Kidney (tissue), 22 donors: ENCODE results near the gene MRGPRX2. TPM values are rescaled to one million over a fixed set of nuclear protein-coding genes. Genes with fewer than 3 reads are reported as not detected.
A peak's percentile ranks its signal among the peaks of the same experiment; 100 is the strongest.

ENCODE experiments used
- DNase-seq, 5 donors: peaks; one replicate each; pipeline ENCODE4 v3.0.0-alpha.2; 2013 to 2020
- FAIRE-seq: peaks from 2 replicates; lab custom pipeline; 2012; peaks lifted over from hg19 to GRCh38; lab: Jason Lieb, UNC
- H3K27ac ChIP-seq, 2 donors: one replicate each; pipeline ENCODE4 v1.7.0; 2013; ENCODE audit warnings: low read depth in 2 of 2, low read length in 2 of 2, inconsistent platforms in 1 of 2
- H3K27me3 ChIP-seq: one replicate; pipeline ENCODE4 v1.7.1; 2013; ENCODE audit warnings: low read length, inconsistent platforms; ENCODE audit not compliant: control insufficient read depth, insufficient read depth
- H3K36me3 ChIP-seq, 3 donors: one replicate each; pipeline versions ENCODE4 v1.7.0 to v1.7.1; 2013; ENCODE audit warnings: low read length in 3 of 3, control low read depth in 1 of 3, inconsistent platforms in 1 of 3; ENCODE audit not compliant: insufficient read depth in 3 of 3, control insufficient read depth in 2 of 3
- H3K4me1 ChIP-seq, 3 donors: one replicate each; pipeline versions ENCODE4 v1.7.0 to v1.7.1; 2013; ENCODE audit warnings: low read length in 3 of 3, inconsistent platforms in 1 of 3, low read depth in 1 of 3; ENCODE audit not compliant: control insufficient read depth in 2 of 3, insufficient read depth in 2 of 3
- H3K4me3 ChIP-seq, 3 donors: one replicate each; pipeline versions ENCODE4 v1.7.0 to v1.8.1; 2013; ENCODE audit warnings: low read length in 3 of 3, control low read depth in 1 of 3, inconsistent platforms in 1 of 3
- H3K9ac ChIP-seq, 3 donors: one replicate each; pipeline versions ENCODE4 v1.7.0 to v1.7.1; 2013; ENCODE audit warnings: low read length in 3 of 3, control low read depth in 1 of 3, inconsistent platforms in 1 of 3
- H3K9me3 ChIP-seq, 3 donors: one replicate each; pipeline versions ENCODE4 v1.7.0 to v1.7.1; 2013; ENCODE audit warnings: low read length in 3 of 3, control low read depth in 1 of 3, inconsistent platforms in 1 of 3; ENCODE audit not compliant: control insufficient read depth in 2 of 3, insufficient read depth in 1 of 3
- CTCF ChIP-seq: IDR thresholded peaks from 3 replicates; pipeline ENCODE4 v1.5.1; 2012; ENCODE audit warnings: mild to moderate bottlenecking, moderate library complexity, borderline replicate concordance; ENCODE audit not compliant: insufficient read depth; ENCODE audit errors: extremely low read depth
- intact Hi-C: fragments of 100-400 bp; cut with DNase I; formaldehyde crosslinking; loops from one replicate; pipeline ENCODE4 v1.11.1; 2022
- long read RNA-seq, 10 donors: library from polyadenylated mRNA in 1 of 10; unstranded in 1 of 10; transcript quantifications; one replicate each; pipeline ENCODE4 v2.0.0 and lab custom pipeline, GENCODE V29; 2021 to 2026
- polyA plus RNA-seq: library from polyadenylated mRNA; stranded (reverse); fragments of 350-450 nt; fragmentation: Illumina TruSeq; extraction: RNeasy Lipid Tissue Mini Kit (QIAGEN cat#74804); gene quantifications from one replicate; pipeline ENCODE4 v1.2.3, GENCODE V29; 2014; ENCODE audit warnings: low read depth, low replicate concordance; ENCODE audit not compliant: insufficient read depth
- total RNA-seq: library from RNA; stranded (reverse); fragmentation: NEBNext Ultra II Directional; extraction: Animal tissue kit (Norgen Biotek cat#: 25700); gene quantifications from one replicate; pipeline ENCODE4 v1.2.1, GENCODE V29; 2021
- donor health status: control.
- donor health status: control.
- donor health status: control.
- donor health status: control.
- donor health status: control.
- donor health status: DM: yes; HTN: yes; CAD: no.
- donor health status: Normal renal cell carcinoma (clear cell type).

The MRGPRX2 gene
- total RNA-seq (0.28 TPM), polyA plus RNA-seq (not detected)
- long read RNA-seq, donor 1, result 0 reads
- long read RNA-seq, donor 2, result 0 reads
- long read RNA-seq, donor 3, result 0 reads
- long read RNA-seq, donor 4, result 0 reads
- long read RNA-seq, donor 5, result 0 reads
- long read RNA-seq, donor 6, result 0 reads
- long read RNA-seq, donor 7, result 0 reads
- long read RNA-seq, donor 8, result 0 reads
- long read RNA-seq, donor 9, result 0 reads
- long read RNA-seq, donor 10, result 0 reads

- H3K4me3 ChIP-seq, result no peak within 1 kb of the TSS
- H3K9ac ChIP-seq, result no peak within 1 kb of the TSS
- H3K9me3 ChIP-seq, result no peaks in the 10 kb centered on the region
- H3K4me1 ChIP-seq, result no peaks in the 10 kb centered on the region
- DNase-seq, result no peak
- H3K27ac ChIP-seq, result no peak within 1 kb of the TSS
- no peaks in the 10 kb centered on the region for H3K36me3 ChIP-seq
- H3K27me3 ChIP-seq, result no peaks in the 10 kb centered on the region
- TF ChIP-seq CTCF, result no peak
- intact Hi-C loops, result no loop called here
- FAIRE-seq, result no peak
Measured at GRCh38 chr11:19060629-19061028, at the start of gene MRGPRX2. Gene MRGPRX2, minus strand, starts transcription at chr11:19060717. Its CDS starts 4,315 bp downstream, at chr11:19056402.

GRCh38 chr11:19110295-19110694 is 49.8 kb upstream of the MRGPRX2 start:
- H3K27me3 ChIP-seq, result no peaks in the 10 kb centered on the region
- intact Hi-C loops, result no loop called here
- no peaks in the 10 kb centered on the region for H3K4me1 ChIP-seq
- H3K36me3 ChIP-seq, result no peaks in the 10 kb centered on the region
- H3K4me3 ChIP-seq, result no peak overlapping the region
- DNase-seq, result peak in 1 of 5 donors; percentile 5
- H3K9ac ChIP-seq, result no peak overlapping the region
- H3K27ac ChIP-seq, result no peak overlapping the region
- TF ChIP-seq CTCF, result no peak
- no peak for FAIRE-seq
- no peaks in the 10 kb centered on the region for H3K9me3 ChIP-seq

- no peak for TF ChIP-seq CTCF
- FAIRE-seq, result no peak
Measured at GRCh38 chr11:19107125-19107524, 46.6 kb upstream of the MRGPRX2 start.

More at GRCh38 chr11:19107125-19107524, 46.6 kb upstream of the MRGPRX2 start:
- intact Hi-C loops, result no loop called here
- Histone ChIP-seq H3K36me3 (no peaks in the 10 kb centered on the region), H3K27ac (no peak overlapping the region), H3K27me3 (no peaks in the 10 kb centered on the region), H3K4me1 (peaks cover 0 to 6% (median 0%) of the 10 kb centered on the region in 3 donors), H3K9me3 (no peaks in the 10 kb centered on the region), H3K9ac (no peak overlapping the region), H3K4me3 (no peak overlapping the region)
- DNase-seq, result no peak
